ENCODE results near the gene GOLPH3L. TPM values are rescaled to one million over a fixed set of nuclear protein-coding genes. Genes with fewer than 3 reads are reported as not detected.
"Not testable (repeated sequence)": the region's sequence is repeated elsewhere in the genome, so short reads cannot be mapped to it uniquely, and the experiment has no call there.

The GOLPH3L gene
- total and polyA plus RNA-seq, 8 donors = 28.1 to 41.7 (median 38.7) TPM

DNA sequence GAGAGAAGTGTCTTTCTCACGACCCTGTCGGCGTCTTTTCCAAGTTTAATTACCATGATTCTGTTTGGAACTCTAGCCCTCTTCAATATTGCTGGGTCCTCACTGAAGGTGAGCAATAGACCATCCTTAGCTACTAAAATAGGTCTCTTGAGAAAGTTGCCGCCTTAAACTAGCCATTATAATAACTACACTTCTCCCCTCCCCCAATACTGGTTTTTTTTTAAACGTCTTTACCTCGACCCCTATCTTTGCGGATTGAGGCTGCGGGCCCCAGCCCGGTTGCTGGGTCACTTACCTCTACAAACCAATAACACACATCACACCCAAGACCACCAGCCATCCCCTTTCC is 68.2 kb downstream of the GOLPH3L start:
- H3K9me3 ChIP-seq = no peaks in the 10 kb centered on the region
- intact Hi-C loops (cut with DNase I) = no loop called here
- peak overlapping the region; percentile 69 to 79 for H3K4me3 ChIP-seq
- ATAC-seq (no peak), DNase-seq (no peak)
- H3K4me1 ChIP-seq = peaks cover 8 to 45% of the 10 kb centered on the region in 2 donors
- peak overlapping the region; percentile 97 for H3K27ac ChIP-seq
- TF ChIP-seq, protein P1, sequence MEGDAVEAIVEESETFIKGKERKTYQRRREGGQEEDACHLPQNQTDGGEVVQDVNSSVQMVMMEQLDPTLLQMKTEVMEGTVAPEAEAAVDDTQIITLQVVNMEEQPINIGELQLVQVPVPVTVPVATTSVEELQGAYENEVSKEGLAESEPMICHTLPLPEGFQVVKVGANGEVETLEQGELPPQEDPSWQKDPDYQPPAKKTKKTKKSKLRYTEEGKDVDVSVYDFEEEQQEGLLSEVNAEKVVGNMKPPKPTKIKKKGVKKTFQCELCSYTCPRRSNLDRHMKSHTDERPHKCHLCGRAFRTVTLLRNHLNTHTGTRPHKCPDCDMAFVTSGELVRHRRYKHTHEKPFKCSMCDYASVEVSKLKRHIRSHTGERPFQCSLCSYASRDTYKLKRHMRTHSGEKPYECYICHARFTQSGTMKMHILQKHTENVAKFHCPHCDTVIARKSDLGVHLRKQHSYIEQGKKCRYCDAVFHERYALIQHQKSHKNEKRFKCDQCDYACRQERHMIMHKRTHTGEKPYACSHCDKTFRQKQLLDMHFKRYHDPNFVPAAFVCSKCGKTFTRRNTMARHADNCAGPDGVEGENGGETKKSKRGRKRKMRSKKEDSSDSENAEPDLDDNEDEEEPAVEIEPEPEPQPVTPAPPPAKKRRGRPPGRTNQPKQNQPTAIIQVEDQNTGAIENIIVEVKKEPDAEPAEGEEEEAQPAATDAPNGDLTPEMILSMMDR (IDR thresholded peaks at IDR 0.05) = no peak
- H3K36me3 ChIP-seq = peaks cover 0 to 38% of the 10 kb centered on the region in 2 donors
- H3K27me3 ChIP-seq = no peaks in the 10 kb centered on the region

DNA sequence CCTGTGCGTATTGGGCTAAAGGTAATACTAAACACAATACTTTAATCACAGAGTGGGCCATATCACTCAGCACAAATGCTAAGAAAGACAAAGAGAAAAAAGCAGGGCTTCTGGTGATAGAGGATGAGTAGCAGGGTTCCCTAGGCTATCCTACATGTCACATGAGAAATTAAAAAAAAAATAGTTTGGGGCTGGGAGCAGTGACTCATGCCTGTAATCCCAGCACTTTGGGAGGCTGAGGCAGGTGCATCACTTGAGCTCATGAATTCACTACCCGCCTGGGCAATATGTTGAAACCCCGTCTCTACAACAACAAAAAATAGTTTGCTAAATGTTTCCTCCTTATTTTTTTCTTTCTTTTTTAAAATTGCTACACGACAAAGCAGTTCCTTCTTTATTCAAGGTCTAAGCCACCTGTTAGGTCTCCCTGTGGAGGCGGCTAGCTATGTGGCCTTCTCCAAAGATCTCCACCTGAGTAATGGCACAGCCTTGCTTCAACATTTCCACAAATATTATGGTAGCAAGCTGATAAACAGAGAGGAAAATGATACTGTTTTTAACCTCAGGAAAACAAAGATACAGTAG is 69.0 kb downstream of the GOLPH3L start:
- no peaks in the 10 kb centered on the region for H3K9me3 ChIP-seq
- peaks cover 12 to 52% of the 10 kb centered on the region in 2 donors for H3K4me1 ChIP-seq
- H3K36me3 ChIP-seq = peaks cover 0 to 46% of the 10 kb centered on the region in 2 donors
- DNase-seq (no peak), ATAC-seq (no peak)
- no peaks in the 10 kb centered on the region for H3K27me3 ChIP-seq
- peak overlapping the region; percentile 69 to 79 for H3K4me3 ChIP-seq
- peak overlapping the region; percentile 97 for H3K27ac ChIP-seq
- TF ChIP-seq, protein P1 (IDR thresholded peaks at IDR 0.05) = no peak
- intact Hi-C loops (cut with DNase I) = no loop called here

- intact Hi-C loops (cut with DNase I) = no loop called here
- no peaks in the 10 kb centered on the region for H3K9me3 ChIP-seq
- no peaks in the 10 kb centered on the region for H3K27me3 ChIP-seq
- TF ChIP-seq, protein P1 (IDR thresholded peaks at IDR 0.05) = no peak
- DNase-seq = no peak
- no peak for ATAC-seq
- no peak overlapping the region for H3K4me3 ChIP-seq
- peaks cover 25 to 69% of the 10 kb centered on the region in 2 donors for H3K4me1 ChIP-seq
- H3K36me3 ChIP-seq = peaks cover 0 to 62% of the 10 kb centered on the region in 2 donors
- H3K27ac ChIP-seq = no peak overlapping the region
These were observed 70.8 kb downstream of the GOLPH3L start for GRCh38 chr1:150626150-150626549.

GRCh38 chr1:150624546-150624945 is 72.4 kb downstream of the GOLPH3L start:
- peaks cover 0 to 70% of the 10 kb centered on the region in 2 donors for H3K36me3 ChIP-seq
- H3K27ac ChIP-seq = peak overlapping the region in 1 of 2 donors; percentile 53
- not testable (repeated sequence) for H3K27me3 ChIP-seq, H3K4me3 ChIP-seq, ATAC-seq, H3K9me3 ChIP-seq, DNase-seq
- intact Hi-C loops (cut with DNase I) = loop anchor here in 1 of 2 donors (5.0 kb wide), 1 partner anchor 62 kb away; no protein-coding TSS in a partner anchor
- H3K4me1 ChIP-seq = peaks cover 39 to 76% of the 10 kb centered on the region in 2 donors

DNA sequence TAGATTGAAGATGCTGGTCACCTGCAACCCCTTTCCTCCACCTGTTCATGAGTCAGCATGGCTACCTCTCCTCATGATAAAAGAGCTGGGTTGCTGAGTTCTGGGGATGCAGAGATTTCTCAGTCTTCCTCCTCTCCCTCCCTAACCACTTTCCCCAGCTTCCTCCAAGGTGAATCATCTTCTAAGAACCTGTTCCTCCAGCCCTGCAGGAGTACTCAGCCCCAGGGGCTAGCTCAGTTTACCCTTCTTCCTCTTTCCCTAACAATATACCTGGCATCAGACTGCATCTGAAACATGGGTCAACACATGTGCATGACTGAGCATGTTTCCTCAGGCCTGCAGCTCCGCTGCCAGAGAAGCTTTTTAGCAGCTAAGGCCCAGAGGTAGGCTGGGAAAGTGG is 72.8 kb downstream of the GOLPH3L start:
- Histone ChIP-seq H3K4me1 (peaks cover 39 to 80% of the 10 kb centered on the region in 2 donors), H3K36me3 (peaks cover 0 to 72% of the 10 kb centered on the region in 2 donors), H3K27ac (peak overlapping the region in 1 of 2 donors; percentile 53)
- not testable (repeated sequence) for H3K27me3 ChIP-seq, ATAC-seq, H3K4me3 ChIP-seq, H3K9me3 ChIP-seq, DNase-seq
- intact Hi-C loops (cut with DNase I) = loop anchor here in 1 of 2 donors (5.0 kb wide), 1 partner anchor 62 kb away; no protein-coding TSS in a partner anchor

DNA sequence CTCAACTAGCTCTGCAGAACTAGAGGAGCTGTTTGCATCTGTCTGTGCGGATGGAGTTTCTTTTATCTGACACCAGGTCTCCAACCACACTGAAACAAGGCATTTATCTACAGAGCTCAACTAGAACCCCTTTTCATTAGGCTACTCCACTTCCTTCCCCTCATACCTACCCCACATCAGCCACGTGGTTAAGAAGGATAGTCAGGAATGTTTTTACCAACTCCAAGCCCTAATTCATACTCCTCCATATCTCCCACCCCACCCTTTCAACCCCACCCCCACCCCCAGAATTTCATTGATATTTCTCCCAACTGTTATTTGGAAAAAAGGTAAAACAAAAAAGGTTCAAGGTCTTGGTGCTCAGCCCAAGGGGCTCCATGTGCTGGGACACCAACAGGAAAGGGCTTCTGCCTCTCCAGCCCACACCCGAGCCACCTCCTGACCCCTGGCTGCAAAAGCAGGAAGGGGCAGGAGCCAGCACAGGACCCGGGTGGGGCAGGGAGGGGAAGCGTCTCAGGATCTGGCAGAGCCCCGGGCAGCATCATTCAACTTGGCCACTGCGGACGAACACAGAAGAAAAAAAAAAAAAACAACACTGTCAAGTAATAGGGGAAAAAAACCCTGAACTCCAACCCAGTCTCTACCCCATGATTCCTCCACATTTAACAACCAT is 74.5 kb downstream of the GOLPH3L start:
- H3K4me1 ChIP-seq = peaks cover 30 to 77% of the 10 kb centered on the region in 2 donors
- ATAC-seq = peak; percentile 10
- no peaks in the 10 kb centered on the region for H3K27me3 ChIP-seq
- peaks cover 0 to 85% of the 10 kb centered on the region in 2 donors for H3K36me3 ChIP-seq
- H3K9me3 ChIP-seq = no peaks in the 10 kb centered on the region
- intact Hi-C loops (cut with DNase I) = loop anchor here in 1 of 2 donors (5.0 kb wide), 1 partner anchor 60 kb away; no protein-coding TSS in a partner anchor
- TF ChIP-seq, protein P1 (IDR thresholded peaks at IDR 0.05) = no peak
- no peak overlapping the region for H3K4me3 ChIP-seq
- peak in 2 of 4 donors; percentile 43 to 82 for DNase-seq
- H3K27ac ChIP-seq = peak overlapping the region; percentile 62 to 63

Data from left lung (tissue), 10 donors.